OCI-LY7 (cell line): Measurements from ENCODE around the gene FAM114A1. TPM values are rescaled to one million over a fixed set of nuclear protein-coding genes. Genes with fewer than 3 reads are reported as not detected.

Experiments used
- BruUV-seq: library from RNA; stranded (reverse); fragments of 400-500 nt; replicated peaks from 2 replicates; lab custom pipeline; 2021; lab: Mats Ljungman, UMichigan
- CTCF ChIA-PET: fragments of 300-600 bp; sonication (Branson Sonifier 250); formaldehyde crosslinking; loops from one replicate; lab custom pipeline; 2022; ENCODE audit warnings: antibody characterized with exemption; ENCODE audit not compliant: unreplicated experiment; lab: Charles Lee
- POLR2A ChIA-PET: fragments of 300-600 bp; sonication (Branson Sonifier 250); formaldehyde crosslinking; loops from one replicate; lab custom pipeline; 2022; ENCODE audit warnings: antibody characterized with exemption; lab: Charles Lee
- DNase-seq: peaks from one replicate; pipeline ENCODE4 v3.0.0-alpha.2; 2015; ENCODE audit warnings: low spot score
- H2AFZ ChIP-seq: fragments of 200-600 bp; sonication (generic), shearing (Covaris generic); 2 replicates; pipeline ENCODE4 v1.6.1; 2014; ENCODE audit warnings: mild to moderate bottlenecking, antibody characterized with exemption, low read length, moderate library complexity
- H3K27ac ChIP-seq: fragments of 200-600 bp; sonication (generic); 2 replicates; pipeline ENCODE4 v1.5.1; 2014; ENCODE audit warnings: mixed run types, low read depth, mild to moderate bottlenecking, moderate library complexity, low read length, inconsistent platforms; ENCODE audit not compliant: poor library complexity, severe bottlenecking
- H3K36me3 ChIP-seq: fragments of 200-600 bp; sonication (generic); 2 replicates; pipeline ENCODE4 v1.6.1; 2014; ENCODE audit warnings: mild to moderate bottlenecking, antibody characterized with exemption, low read length, moderate library complexity, mixed read lengths; ENCODE audit not compliant: insufficient read depth
- H3K4me1 ChIP-seq: fragments of 200-600 bp; sonication (generic); 2 replicates; pipeline ENCODE4 v1.5.1; 2014; ENCODE audit warnings: mild to moderate bottlenecking, low read length; ENCODE audit not compliant: insufficient read depth, poor library complexity, severe bottlenecking
- H3K4me2 ChIP-seq: fragments of 200-600 bp; sonication (generic); 2 replicates; pipeline ENCODE4 v1.6.1; 2014; ENCODE audit warnings: mild to moderate bottlenecking, low read length
- H3K4me3 ChIP-seq: fragments of 200-600 bp; sonication (generic); 2 replicates; pipeline ENCODE4 v1.5.1; 2014; ENCODE audit warnings: mild to moderate bottlenecking, low read depth, low read length; ENCODE audit not compliant: poor library complexity, severe bottlenecking
- H3K79me2 ChIP-seq: fragments of 200-600 bp; sonication (generic); 2 replicates; pipeline ENCODE4 v1.6.1; 2016; ENCODE audit warnings: low read depth, mild to moderate bottlenecking, low read length, moderate library complexity, mixed read lengths; ENCODE audit not compliant: insufficient read depth
- H3K9me2 ChIP-seq: fragments of 200-600 bp; sonication (generic); 2 replicates; pipeline ENCODE4 v1.6.1; 2016; ENCODE audit warnings: mild to moderate bottlenecking, low read length, mixed read lengths; ENCODE audit not compliant: insufficient read depth
- H3K9me3 ChIP-seq: fragments of 200-600 bp; sonication (generic); 2 replicates; pipeline ENCODE4 v1.6.1; 2014; ENCODE audit warnings: mild to moderate bottlenecking, mixed run types, low read length, mixed read lengths
- H4K20me1 ChIP-seq: fragments of 200-600 bp; sonication (generic); 2 replicates; pipeline ENCODE4 v1.6.1; 2014; ENCODE audit warnings: mild to moderate bottlenecking, antibody characterized with exemption, low read length, moderate library complexity, mixed read lengths; ENCODE audit not compliant: insufficient read depth
- EZH2phosphoT487 ChIP-seq: fragments of 200-600 bp; sonication (generic); IDR thresholded peaks from 2 replicates; pipeline ENCODE4 v1.6.1; 2018; ENCODE audit warnings: low read depth, borderline replicate concordance, mild to moderate bottlenecking, mixed run types, antibody characterized with exemption, low read length, moderate library complexity, mixed read lengths
- intact Hi-C: fragments of 100-400 bp; cut with micrococcal nuclease; formaldehyde crosslinking; loops from one replicate; pipeline ENCODE4 v1.10.0; 2022; ENCODE audit not compliant: unreplicated experiment
- total RNA-seq, 2 experiments: library from RNA; depleted of rRNA in 1 of 2; stranded (reverse); fragments of >200 nt in 1 of 2; shearing (Covaris generic) in 1 of 2; gene quantifications; 2 replicates each; pipeline ENCODE4 v1.2.3, GENCODE V29; 2014 to 2022
- TF ChIP-seq, protein P1 (sequence below): fragments of 200-600 bp; sonication (generic); conservative IDR thresholded peaks from 2 replicates; pipeline ENCODE4 v1.5.1; 2014; ENCODE audit warnings: mild to moderate bottlenecking, antibody characterized with exemption, low read length, moderate library complexity, mixed read lengths

FAM114A1 gene
- total RNA-seq, 2 experiments from 2014 or later: not detected

DNA sequence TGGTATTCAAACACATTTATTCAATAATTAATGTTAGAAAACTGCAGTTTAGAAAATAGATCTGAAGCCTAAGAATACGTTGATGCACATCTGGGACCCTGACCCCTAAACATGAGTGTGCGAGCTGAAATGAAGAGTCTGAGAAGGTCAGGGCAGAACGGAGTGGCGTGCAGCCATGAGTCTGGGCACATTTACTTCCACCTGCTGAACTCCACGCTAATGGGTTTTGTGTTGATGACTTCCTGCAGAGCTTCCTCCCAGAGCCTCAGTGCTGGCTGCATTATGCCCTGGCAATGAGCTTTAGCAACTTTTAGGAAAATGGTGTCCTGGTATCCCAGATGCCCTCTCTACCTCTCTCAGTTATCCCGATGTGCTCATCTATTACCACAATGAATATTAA, 53.1 kb downstream of the FAM114A1 start:
- ChIA-PET POLR2A (interaction anchor here (1.0 kb wide), 1 partner anchor 18 kb away, joined by 3 read pairs; no protein-coding TSS in a partner anchor), CTCF (no interaction called here)
- no peaks in the 10 kb centered on the region for H3K79me2 ChIP-seq
- no peaks in the 10 kb centered on the region for H3K36me3 ChIP-seq
- no peak overlapping the region for H3K4me3 ChIP-seq
- TF ChIP-seq EZH2phosphoT487: no peak
- TF ChIP-seq, protein P1, sequence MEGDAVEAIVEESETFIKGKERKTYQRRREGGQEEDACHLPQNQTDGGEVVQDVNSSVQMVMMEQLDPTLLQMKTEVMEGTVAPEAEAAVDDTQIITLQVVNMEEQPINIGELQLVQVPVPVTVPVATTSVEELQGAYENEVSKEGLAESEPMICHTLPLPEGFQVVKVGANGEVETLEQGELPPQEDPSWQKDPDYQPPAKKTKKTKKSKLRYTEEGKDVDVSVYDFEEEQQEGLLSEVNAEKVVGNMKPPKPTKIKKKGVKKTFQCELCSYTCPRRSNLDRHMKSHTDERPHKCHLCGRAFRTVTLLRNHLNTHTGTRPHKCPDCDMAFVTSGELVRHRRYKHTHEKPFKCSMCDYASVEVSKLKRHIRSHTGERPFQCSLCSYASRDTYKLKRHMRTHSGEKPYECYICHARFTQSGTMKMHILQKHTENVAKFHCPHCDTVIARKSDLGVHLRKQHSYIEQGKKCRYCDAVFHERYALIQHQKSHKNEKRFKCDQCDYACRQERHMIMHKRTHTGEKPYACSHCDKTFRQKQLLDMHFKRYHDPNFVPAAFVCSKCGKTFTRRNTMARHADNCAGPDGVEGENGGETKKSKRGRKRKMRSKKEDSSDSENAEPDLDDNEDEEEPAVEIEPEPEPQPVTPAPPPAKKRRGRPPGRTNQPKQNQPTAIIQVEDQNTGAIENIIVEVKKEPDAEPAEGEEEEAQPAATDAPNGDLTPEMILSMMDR: no peak
- H4K20me1 ChIP-seq: no peaks in the 10 kb centered on the region
- no peak overlapping the region for H3K27ac ChIP-seq
- intact Hi-C loops: no loop called here
- no TSS peak for BruUV-seq
- no peaks in the 10 kb centered on the region for H3K4me1 ChIP-seq
- peak; percentile 23 for DNase-seq
- H3K9me3 ChIP-seq: no peaks in the 10 kb centered on the region
- H3K9me2 ChIP-seq: no peaks in the 10 kb centered on the region
- H3K4me2 ChIP-seq: no peak overlapping the region
- H2AFZ ChIP-seq: no peak overlapping the region

GRCh38 chr4:38921151-38921550, 53.5 kb downstream of the FAM114A1 start:
- intact Hi-C loops: no loop called here
- POLR2A ChIA-PET: no interaction called here
- TF ChIP-seq EZH2phosphoT487: no peak
- TF ChIP-seq, protein P1: no peak
- no peaks in the 10 kb centered on the region for H3K9me2 ChIP-seq
- CTCF ChIA-PET: no interaction called here
- H3K4me2 ChIP-seq: no peak overlapping the region
- H3K27ac ChIP-seq: no peak overlapping the region
- no peaks in the 10 kb centered on the region for H3K9me3 ChIP-seq
- H2AFZ ChIP-seq: no peak overlapping the region
- no peaks in the 10 kb centered on the region for H3K36me3 ChIP-seq
- no peaks in the 10 kb centered on the region for H3K79me2 ChIP-seq
- no peak overlapping the region for H3K4me3 ChIP-seq
- no peak for DNase-seq
- H4K20me1 ChIP-seq: no peaks in the 10 kb centered on the region
- BruUV-seq: no TSS peak
- no peaks in the 10 kb centered on the region for H3K4me1 ChIP-seq

DNA sequence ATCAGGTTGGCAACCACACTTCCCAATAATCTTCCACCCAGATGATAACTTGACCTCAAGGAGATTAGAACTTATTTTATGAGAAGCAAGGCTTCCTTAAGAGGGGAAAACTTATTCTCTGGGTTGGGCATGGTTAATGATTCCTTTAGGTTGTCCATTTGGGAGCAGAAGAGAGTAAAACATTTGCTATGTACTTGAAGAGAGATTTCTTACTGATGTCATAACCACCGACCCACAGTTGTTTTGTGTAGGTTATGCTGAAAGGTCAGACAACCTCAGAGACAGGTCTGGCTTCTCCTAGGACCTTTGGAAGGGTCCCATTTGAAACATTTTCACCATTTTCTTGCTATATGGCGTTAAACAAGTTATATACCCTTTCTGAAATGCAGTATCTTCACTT, 56.1 kb downstream of the FAM114A1 start:
- no peaks in the 10 kb centered on the region for H3K36me3 ChIP-seq
- CTCF ChIA-PET: no interaction called here
- no peaks in the 10 kb centered on the region for H3K4me1 ChIP-seq
- POLR2A ChIA-PET: interaction anchor here (0.9 to 1.1 kb wide), 2 partner anchors 10 to 161 kb away, joined by 3 to 4 read pairs; no protein-coding TSS in a partner anchor
- H3K4me3 ChIP-seq: no peak overlapping the region
- no peaks in the 10 kb centered on the region for H3K9me2 ChIP-seq
- no TSS peak for BruUV-seq
- no peak for TF ChIP-seq EZH2phosphoT487
- TF ChIP-seq, protein P1: no peak
- DNase-seq: no peak
- no peak overlapping the region for H2AFZ ChIP-seq
- H4K20me1 ChIP-seq: no peaks in the 10 kb centered on the region
- no peaks in the 10 kb centered on the region for H3K79me2 ChIP-seq
- no peaks in the 10 kb centered on the region for H3K9me3 ChIP-seq
- no peak overlapping the region for H3K27ac ChIP-seq
- intact Hi-C loops: no loop called here
- no peak overlapping the region for H3K4me2 ChIP-seq
